T follicular helper cell (primary cell): ENCODE measurements around the gene EPHA6.

Experiments
- DNase-seq: peaks from one replicate; pipeline ENCODE4 v3.0.0-alpha.2; 2020; ENCODE audit warnings: low read depth

The EPHA6 gene

DNA sequence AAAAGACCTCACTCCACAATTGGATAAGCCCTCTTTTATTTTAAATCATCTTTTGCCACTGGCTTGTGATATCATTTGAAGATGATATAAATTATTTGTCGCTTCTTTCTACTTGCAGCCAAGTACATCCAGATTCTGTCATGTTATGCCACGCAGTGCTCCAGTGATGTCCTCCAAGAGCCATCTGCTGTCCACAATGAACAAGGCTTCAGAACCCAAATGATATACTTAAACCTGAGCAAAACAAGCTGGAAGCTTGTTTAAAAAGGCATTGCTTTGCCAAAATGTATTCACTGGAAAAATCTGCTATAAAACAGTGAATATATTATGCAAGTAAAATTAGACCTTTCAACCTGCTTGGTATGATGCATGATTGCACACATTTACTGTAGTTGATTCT, 891.4 kb downstream of the EPHA6 start:
- DNase-seq: no peak

DNA sequence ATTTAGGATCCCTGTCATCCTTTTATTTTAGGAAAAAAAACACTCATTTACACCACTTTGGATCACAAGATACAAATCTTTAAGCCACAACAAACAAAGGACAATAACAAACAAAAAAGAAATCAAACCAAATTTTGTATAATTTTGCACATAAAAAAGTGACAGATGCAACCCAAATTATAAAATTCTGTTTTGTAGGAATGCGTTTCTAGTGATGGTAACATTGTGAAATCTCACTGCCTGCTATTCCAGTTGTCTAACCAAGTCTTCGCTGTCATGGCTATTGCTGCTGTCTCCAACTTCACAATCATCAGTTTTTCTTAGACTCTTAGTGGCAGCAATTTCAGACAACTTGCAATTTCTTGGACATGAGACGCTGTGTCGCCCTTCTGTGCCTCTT, 891.8 kb downstream of the EPHA6 start:
- no peak for DNase-seq

DNA sequence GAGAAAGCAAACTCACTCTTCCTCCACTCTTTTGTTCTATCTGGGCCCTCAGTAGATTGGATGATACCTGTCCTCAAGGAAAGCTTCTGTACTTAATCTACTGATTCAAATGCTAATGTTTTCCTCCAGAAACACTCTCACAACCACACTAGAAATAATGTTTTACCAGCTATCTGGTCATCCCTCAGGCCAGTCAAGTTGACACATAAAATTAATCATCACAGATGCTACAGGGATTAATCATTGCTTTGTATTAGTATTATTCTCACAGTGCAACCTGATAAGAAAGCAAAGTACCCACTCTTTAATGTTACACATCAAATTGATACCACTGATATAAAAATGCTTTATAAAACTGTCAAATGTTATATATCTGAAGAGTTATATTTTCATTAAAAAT, 897.3 kb downstream of the EPHA6 start:
- DNase-seq: no peak

DNA sequence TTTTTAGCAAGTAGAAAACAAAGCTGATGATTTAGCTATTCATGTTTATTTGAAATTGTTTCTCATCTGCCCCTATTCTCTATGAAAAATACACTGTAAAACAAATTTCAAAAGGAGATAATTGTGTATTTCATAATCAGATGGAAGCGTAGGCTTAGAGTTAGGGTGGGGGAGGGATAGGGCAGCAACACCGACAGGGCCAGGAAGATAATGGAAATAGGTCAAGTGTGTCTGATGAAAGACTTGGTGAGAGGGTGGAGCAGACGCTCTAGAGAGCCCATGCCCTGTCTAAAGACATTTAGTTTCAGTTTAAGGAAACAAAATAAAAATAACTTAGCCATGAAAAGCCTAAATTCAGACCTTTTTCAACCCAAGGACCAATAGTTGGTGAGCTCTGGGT, 898.5 kb downstream of the EPHA6 start:
- DNase-seq: no peak

DNA sequence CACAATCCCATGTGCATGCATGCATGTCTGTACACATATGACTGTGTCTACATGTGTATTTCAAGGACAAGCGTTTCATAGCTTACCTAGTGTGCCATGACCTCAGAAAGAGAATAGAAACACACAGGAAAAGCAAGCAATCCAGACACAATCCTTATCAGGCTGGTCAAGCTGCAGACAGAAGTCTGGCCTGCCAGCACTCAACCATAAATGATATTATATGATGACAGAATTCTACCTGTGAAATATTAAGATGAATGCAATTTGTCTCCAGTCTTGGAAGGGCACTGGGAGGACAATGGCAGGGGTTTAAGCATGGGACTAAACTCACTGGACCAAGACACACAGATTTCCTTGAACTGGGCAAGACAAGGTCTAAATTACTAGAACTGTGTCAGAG, 899.2 kb downstream of the EPHA6 start:
- no peak for DNase-seq

DNA sequence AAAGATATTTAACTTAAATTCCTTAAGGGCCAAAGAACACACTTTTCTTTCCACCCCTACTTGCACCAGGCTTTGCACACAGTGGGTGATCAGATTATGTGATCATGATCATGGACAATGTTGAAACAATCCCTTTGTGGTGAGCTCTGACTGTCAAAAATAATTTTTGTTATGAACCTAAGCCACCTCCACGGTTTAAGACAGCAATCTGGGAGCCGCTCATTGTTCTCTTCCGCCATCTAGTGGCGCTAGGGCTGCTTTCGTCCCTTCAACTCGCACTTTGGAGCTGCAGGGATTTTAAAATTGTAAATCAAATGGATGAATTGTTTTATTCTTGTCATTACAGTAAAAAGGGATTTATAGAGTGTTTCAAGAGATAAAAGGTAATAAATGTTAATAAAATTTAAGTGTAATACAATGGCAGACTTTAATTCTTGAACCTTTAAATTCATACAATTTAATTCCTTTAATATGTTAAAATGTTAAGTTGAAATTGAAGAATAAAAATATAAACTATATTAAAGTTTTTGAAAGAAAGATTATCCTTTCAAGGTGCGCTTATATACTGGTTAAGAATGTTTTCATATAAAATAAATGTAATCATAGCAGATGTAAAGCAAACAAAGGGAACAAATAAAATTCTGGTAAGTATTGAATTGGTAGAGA, 904.9 kb downstream of the EPHA6 start:
- peak; percentile 44 for DNase-seq

DNA sequence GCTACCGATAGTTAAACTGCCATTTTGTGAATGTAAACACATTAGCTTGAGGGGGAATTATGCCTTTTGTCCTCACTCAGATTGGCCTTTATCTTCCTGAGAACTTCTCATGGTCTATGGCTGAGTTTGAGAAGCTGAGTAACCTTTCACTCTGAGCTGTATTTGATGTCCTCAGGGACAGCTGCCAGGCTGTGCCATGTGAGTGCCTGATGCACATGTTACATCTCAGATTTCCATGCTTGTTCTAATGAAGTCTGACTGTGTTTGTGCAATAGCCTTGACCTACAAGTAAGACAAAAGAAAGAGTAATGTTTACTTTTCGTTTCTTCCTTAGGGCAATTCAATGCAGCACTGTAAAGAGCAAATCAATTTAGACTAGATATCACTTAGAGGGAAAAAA, 906.0 kb downstream of the EPHA6 start:
- DNase-seq: no peak

DNA sequence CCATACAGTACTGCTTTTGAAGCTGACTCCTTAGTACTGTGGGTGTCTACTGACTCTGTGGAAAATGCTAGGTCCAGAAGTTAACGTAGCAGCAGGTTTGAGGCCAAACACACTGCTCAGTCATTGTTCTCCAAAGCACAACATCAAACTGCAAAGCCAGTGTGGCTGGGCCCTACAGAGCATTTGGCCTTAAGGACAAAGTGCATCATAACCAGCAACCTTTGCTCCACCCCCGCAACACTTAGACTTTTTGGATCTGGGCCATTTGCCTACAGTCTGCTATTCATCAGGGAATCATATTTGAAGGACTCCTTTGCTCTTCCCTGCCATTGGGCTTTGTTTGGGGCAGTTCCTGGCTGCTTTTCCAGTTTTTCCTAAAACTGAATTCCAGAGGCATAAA, 907.1 kb downstream of the EPHA6 start:
- DNase-seq: no peak

DNA sequence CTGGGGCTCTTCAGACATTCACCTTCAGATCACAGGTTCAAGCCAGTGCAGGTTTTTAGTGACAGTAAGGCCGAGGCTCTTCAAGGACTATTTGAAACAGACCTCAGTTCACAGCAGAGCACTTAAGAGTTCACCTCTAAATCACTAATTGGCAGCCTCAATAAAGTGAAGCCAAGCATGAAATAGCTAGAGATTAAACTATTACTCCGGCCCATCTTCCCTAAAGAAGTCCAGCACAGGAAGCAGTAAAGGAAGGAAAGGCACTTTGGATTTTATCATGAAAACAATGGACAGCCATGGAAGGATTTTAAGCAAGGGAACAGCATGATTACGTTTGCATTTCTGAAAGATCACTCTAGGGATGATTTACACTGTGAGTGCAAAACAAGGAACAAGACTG, 922.5 kb downstream of the EPHA6 start:
- DNase-seq: no peak

DNA sequence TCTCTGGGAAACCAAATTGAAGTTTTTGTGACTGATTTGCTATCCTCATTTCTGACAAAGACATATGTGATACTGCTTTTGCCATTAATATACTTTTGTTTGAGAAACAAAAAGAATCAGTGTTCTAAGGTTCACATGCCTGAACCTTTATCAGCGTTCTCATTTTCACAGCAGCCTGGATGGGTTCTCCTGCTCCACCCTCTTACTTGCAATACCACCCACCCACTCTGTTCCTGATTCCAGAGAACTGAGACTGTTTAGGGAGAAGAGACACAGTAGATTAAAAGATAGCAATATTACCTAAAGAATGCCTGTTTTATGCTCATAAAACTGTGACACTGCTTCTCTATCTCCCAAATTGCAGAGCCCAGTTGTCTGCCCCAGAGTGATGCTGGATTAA, 924.4 kb downstream of the EPHA6 start:
- DNase-seq: no peak

DNA sequence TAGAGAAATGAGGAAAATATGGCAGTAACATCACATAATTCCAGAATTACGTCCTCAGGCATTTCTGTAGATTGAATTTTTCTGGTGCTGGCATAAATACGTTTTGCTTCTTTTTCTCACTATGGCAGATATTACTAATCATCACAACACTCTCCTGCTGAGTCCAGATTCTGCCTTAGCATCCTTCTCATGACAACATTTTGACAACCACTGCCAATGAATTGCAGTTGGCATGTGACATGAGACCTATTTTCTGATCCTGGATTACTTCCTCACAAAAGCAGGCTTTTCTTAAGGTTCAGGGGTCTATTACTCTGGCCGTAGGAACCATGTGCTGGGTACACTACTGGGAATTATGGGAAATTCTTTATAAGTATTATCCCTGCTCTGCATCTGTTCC, 927.6 kb downstream of the EPHA6 start:
- DNase-seq: no peak

DNA sequence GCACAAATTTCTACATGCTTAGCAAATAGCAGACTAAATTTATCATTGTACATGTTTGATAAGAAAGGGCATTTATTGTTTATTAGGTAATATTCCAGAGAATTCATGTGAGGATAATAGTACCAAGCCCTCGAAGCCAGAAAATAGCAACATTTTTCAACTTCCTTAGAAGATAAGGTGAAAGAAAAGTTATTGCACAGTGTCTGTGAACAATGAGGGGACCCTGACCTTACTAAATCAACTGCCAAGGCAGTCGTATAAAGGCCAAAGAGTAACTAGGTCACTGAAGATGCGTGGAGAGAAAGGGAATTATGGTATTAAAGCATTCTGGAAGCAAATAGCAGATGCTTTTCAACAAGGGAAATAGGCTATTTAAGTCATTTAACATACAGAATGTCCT, 929.9 kb downstream of the EPHA6 start:
- no peak for DNase-seq

DNA sequence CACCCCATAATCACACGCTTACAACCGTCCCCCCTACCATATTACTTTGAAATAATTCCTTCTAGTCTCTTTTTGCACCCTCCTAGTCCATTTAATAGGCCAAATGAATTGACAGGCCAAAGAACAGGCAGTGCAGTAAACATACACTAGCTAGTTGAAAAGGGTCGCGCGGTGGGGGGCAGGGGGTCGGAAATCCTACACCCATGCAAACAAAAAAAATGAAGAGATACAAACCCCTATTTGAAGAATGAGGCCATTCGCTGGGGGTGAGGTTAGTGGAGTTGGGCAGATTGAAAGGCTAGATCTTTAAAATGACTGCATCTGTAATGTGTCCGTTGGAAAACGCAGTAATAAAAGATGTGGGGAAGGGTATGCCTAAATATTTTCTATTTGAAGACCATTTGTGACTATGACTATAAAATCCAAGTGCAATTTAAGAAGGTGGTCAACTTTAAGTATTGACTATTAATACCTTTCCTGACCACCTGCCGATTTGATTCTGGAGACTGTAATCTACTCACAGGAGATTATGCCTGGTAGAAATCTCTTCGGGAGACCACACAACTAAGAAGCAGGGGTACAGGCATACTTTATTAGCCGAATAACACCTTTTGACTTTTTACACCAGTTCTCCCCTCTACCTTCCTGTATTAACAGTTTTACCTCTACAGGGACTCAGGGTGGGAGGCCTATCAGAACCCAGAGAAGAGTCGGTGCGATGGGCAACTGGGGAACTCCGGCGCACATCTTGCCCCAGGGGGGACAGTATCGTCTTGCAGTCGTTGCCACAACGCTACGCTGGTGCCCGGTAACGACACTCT, 949.4 kb downstream of the EPHA6 start:
- no peak for DNase-seq

DNA sequence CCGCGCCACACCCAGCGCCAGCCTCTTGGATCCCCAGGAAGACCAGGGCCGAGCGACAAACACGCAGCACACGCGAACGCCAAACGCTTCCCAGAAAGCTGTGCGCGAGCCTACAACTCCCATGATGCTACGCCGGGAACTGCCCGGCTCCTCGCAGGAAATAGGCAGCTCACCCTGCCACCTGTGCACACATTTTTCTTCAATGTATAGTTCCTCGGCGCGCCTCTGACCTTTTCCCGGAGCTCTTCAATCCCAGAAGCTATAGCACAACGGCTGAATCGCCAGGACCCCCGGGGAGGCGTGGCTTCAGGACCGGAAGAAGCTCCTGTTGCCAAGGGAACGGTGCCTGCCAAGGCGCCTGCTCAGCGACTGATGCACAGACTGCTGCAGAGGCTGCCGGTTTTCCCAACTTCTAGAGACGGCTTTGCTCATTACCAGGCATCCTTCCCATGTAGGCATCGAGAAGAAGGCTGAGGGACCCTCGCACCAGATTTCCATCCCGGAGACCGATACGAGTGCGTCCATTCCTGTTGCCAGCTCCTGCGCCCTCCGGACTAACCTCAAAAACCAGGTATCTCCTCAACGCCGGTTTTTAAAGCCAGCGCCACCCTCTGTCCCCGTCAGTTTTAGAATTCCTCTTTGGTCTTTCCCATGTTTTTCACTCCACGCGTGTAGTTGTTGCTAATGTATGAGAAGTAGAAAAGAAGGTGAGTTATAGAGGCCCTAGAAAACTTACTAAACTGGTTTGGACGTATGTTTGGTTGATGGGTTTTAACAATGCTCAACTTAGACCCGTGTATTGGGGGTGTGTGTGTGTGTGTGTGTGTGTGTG, 950.2 kb downstream of the EPHA6 start, which contains the start of gene ARL6:
ARL6 (plus strand) TSS at position 352 of the 832 bp plus-strand sequence. CDS start 3,350 bp downstream, outside the sequence.
- DNase-seq: peak; percentile 52

DNA sequence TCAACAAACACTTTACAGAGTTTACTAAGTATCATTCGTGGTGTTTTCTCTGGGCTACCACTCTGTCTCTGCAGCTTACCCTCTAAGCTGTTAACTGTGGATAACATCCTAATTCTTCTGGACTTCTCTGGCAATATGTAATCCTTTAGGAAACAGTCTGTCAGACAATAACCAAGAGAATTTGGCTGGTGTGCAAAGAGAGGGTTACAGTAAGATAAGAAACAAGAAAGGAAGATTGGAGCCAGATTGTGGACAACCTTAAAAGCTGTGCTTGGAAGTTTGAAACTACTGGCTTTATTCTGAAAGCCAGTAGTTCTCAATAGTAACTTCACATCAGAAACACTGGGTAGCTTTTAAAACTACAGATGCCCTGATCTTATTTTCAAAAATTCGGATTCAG, 950.9 kb downstream of the EPHA6 start:
- DNase-seq: no peak

DNA sequence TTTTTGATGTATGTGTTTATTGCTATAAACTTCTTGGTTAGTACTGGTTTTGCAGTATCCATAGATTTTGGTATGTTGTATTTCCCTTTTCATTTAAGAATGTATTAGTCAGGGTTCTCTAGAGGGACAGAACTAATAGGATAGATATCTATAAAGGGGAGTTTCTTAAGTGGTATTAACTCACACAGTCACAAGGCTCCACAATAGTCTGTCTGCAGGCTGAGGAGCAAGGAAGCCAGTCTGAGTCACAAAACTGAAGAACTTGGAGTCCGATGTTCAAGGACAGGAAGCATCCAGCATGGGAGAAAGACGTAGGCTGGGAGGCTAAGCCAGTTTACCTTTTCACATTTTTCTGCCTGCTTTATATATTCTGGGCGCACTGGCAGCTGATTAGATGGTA, 958.5 kb downstream of the EPHA6 start:
- DNase-seq: no peak

DNA sequence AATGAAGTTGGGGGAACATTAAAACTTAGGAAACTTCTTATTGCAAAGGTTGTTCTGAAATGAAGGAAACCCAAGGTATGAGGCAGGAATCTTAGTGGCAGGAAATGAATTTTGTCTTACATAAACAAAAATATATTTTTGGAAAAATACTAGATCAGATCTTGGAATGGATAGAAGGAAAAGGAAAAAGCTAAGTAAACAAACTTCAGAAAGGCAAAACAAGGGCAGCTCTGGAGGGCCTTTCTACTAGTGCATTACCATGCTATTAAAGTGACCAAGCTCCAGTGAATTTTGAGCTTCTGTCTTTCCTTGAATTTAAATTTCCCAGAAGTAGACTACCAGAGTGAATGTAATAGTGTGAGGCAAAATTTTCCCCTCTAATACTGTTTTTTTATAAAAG, 963.8 kb downstream of the EPHA6 start:
- DNase-seq: no peak

DNA sequence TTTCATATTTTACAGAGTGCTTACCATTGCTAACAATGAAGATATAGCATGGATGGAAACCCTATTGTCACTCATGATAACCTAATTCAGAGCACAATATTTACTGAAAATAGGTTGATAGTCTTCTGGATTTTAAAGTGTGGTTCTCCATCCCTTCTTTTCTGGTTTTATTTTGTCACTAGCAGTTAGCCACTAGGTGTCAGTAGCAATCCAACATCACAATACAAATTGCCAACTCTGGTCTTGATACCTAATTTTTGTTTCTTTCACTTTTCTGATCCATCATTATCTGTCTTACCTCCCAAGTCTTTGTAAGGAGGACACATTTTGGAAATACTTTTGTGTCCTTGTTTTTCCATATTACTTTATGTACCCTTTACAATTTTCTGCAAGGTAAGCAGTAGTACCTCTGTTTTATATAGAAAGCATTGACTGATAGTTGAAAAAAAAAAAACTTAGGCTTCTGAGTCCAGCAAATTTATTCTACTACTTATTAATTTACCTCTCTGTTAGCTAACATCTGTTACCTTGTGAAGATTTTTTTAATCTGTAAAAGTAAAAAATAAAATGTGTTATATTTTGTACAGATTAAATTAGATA, 979.1 kb downstream of the EPHA6 start:
- no peak for DNase-seq

DNA sequence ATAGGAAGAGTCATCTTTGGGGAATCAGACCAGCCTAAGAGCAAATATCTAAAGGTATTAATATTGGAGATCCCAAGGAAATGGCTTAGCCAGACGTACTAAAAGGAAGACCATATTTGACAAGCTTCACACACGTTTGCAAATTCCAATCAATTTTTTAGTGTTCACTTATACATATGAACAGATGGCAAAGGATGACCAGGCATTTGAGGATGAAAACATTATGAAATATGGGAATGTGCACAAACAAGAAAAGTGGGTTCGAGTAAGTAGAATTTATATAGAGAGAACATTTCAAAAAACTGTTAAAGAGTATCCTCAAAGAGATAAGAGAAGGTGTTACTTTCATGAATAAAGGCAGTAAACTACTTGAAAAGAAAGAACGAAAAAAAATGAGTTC, 981.6 kb downstream of the EPHA6 start:
- DNase-seq: no peak
